Endometrial microvascular endothelial cells (primary cell): ENCODE data around the gene WNT6. TPM values are rescaled to one million over a fixed set of nuclear protein-coding genes. Genes with fewer than 3 reads are reported as not detected.
"Not testable (repeated sequence)": the region's sequence is repeated elsewhere in the genome, so short reads cannot be mapped to it uniquely, and the experiment has no call there.

ENCODE experiments used
- in situ Hi-C: cut with HindIII; loops from 2 replicates; pipeline ENCODE4 v1.10.0; 2017; ENCODE audit warnings: low sequenced_read_pairs, low pct_unique_long_range_greater_than_20kb; ENCODE audit errors: inconsistent ontology term
- total RNA-seq: library from RNA; depleted of rRNA; stranded (reverse); fragments of >200 nt; gene quantifications from one replicate; pipeline ENCODE4 v1.2.3, GENCODE V29; 2015; ENCODE audit errors: inconsistent ontology term

Gene WNT6
- total RNA-seq, 1 donor from 2014 or later = not detected

DNA sequence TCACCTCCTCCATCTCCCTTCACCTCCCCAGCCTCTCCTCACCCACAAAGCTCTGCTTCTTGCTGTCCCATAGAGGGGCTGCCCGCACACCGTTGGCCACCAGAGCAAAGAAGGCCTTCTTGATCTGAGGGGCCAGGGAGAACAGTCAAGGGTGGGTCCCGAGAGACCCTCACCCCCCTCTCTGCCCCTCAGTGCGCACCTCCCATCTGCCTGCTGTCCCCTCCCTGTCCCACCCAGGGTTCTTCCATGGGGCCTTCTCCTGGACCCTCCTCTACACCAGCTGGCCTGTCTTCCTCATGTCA is 31.2 kb upstream of the WNT6 start:
- in situ Hi-C loops = no loop called here

GRCh38 chr2:218829868-218830451 is 29.6 kb upstream of the WNT6 start:
- in situ Hi-C loops = no loop called here

DNA sequence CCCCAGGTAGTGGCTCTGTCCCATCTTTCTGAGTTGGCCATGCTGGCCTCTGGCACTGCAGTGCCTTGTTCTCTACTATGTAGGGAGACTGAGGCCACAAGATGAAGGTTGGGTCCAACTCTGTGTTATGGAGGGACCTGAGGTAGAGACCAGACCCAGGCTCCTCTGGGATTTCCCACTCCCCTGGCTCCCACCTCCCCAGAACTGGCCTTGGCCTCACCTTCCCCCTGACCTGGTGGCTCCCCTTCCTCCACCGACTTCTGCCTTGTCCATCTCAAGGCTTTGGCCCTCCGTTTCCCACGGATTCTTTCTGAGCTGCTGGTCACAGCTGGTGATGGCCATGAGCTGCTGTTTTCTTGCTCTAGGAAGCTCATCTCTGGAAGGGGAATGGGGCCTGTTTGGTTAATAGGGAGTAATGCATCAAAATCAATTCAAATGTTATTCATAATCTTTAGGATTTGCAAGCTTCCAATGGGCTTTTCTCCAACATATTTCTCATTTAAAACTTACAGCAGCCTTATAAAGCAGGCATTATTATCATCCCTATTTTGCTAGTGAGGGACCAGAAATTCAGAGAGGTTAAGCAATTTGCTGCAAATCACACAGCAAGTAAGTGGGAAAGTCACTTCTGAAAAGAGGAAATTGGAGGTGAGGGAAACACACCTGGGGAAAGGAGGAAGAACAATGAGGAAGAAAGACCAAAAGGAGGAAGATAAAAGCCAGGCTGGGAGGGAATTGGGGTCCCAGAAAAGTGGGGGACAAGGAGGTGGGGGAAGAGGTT is 28.9 kb upstream of the WNT6 start:
- in situ Hi-C loops = no loop called here

DNA sequence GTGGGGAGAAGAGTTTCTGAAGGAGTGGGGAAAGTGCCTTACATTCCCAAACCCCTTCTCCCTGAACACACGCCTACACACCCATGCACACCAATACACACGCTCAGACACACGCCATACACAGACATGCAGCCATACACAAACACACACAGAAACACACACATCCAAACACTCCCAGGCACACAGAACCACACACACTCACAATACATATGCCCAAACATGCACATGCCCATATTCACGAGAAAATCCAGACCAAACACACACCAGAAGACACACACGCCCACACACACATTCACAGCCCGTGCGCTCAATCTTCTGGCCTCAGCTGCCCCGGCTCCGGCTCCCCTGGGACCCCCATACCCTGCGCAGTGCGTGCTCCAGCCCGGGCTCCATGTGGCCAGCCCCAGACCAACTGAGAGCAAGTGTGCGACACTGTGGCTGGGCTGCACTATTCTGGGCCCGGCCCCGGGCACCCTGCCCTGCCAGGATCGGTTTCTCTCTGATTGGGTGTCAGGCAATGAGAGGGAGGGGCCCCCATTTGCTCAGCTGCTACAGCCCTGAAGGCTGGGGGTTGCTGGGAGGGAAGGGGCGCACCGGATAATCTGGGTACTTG is 28.1 kb upstream of the WNT6 start, which contains the start of gene PRKAG3:
PRKAG3 (minus strand) TSS at position 426 of the 613 bp plus-strand sequence.
- in situ Hi-C loops = no loop called here

DNA sequence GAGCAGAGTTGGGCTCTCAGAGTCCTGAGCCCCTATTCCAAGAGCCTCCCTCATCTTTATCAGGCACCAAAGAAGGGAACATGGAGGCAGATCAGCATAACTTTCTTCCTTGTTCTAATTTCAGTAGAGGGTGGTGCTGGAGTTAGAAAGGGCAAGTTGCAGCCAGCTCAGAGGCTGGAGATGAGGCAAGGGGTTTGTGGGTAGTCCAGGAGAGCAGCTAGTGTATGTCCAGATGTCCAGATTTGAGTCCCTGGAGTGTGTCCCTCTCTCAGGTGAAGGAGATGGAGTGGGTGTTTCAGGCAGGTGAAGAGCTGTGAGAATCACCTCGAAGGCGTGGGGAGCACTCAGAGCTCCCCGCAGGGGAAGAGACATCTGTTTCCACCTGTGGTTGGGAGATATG is 27.5 kb upstream of the WNT6 start:
- in situ Hi-C loops = no loop called here

- in situ Hi-C loops = no loop called here
Observed at GRCh38 chr2:218832520-218832919, 27.1 kb upstream of the WNT6 start.

- in situ Hi-C loops = no loop called here
Observed at GRCh38 chr2:218833023-218833609, 26.5 kb upstream of the WNT6 start.

DNA sequence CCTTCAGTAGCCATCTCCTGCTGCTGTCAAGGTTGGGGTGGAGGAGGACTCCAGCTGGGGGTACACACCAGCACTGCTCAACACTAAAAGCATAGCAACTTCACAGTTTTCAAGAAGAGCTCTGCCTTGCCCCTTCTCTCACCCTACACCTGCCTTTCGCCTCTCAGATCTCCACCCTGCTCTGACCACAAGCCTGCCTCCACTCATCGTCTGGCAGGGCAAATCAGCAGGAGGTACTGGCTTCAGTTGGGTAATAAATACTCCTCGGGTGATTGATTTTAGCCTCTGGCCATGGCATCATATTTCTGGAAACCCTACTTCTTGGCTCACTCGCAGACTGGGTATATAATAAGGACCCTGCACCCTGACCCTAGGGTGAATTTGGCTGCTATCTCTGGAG is 24.9 kb upstream of the WNT6 start:
- in situ Hi-C loops = no loop called here

GRCh38 chr2:218837495-218837894 is 22.1 kb upstream of the WNT6 start:
- in situ Hi-C loops = no loop called here

DNA sequence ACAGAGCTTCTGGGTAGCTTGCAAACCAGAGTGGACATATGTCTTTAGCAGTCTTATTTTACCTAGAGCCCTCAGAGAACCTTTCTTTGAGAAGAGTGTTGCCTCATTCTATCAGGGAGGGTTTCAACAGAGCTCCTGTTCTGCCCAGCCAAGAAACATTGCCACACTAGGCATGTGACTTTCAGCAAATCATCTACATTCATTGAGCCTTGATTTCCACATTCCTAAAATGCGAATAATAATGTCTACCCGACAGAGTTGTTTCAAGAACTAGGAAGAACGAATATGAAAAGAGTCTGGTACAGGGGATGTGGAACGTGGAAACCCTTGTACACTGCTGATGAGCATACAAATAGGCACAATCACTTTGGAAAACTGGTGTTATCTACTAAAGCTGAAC is 20.2 kb upstream of the WNT6 start:
- in situ Hi-C loops = no loop called here

GRCh38 chr2:218839888-218840287 is 19.7 kb upstream of the WNT6 start:
- in situ Hi-C loops = no loop called here

DNA sequence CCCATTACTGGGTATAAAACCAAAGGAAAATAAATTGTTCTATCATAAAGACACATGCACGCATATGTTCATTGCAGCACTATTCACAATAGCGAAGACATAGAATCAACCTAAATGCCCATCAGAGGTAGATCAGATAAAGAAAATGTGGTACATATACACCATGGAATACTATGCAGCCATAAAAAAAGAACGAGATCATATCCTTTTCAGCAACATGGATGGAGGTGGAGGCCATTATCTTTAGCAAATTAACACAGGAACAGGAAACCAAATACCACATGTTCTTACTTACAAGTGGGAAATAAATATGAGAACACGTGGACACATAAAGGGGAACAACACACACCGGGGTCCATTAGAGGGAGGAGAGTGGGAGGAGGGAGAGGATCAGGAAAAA is 15.3 kb upstream of the WNT6 start:
- in situ Hi-C loops = not testable (repeated sequence)

DNA sequence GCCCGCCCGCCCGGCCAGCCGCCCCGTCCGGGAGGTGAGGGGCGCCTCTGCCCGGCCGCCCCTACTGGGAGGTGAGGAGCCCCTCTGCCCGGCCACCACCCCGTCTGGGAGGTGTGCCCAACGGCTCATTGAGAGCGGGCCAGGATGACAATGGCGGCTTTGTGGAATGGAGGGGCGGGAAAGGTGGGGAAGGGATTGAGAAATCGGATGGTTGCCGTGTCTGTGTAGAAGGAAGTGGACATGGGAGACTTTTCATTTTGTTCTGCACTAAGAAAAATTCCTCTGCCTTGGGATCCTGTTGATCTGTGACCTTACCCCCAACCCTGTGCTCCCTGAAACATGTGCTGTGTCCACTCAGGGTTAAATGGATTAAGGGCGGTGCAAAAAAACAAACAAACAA is 12.6 kb upstream of the WNT6 start:
- in situ Hi-C loops = not testable (repeated sequence)

DNA sequence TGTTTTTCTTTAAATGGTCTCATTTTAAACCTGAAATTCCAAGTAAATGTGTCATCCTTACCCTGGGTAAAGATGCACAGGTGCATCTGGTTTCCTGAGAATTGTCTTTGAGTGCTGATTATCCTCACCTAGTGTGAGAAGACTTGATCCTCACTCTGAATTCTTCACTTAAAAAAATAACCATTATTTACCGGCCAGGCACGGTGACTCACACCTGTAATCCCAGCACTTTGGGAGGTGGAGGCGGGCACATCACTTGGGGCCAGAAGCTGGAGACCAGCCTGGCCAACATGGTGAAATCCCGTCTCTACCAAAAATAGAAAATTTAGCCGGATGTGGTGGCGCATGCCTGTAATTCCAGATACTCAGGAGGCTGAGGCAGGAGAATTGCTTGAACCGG is 9.9 kb upstream of the WNT6 start:
- in situ Hi-C loops = no loop called here

DNA sequence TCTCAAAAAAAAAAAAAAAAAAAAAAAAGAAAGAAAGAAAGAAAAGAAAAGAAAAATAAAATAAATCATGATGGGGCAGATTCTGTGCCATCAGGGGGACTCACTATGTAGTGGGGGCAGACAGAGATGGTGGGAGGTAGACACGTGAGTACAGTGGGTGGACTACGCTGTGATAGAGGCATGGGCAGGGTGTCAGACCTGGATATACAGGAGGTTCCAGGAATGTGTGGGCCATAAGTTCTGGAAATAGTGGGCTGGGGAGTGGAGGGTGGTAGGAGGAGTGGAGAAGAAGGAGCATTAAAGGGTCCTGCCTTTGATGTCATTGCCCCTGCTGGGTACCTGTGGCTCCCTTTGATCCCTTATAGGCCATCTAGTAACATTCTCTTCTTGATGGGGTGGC is 8.8 kb upstream of the WNT6 start:
- in situ Hi-C loops = no loop called here

GRCh38 chr2:218851286-218851685 is 8.3 kb upstream of the WNT6 start:
- in situ Hi-C loops = no loop called here

DNA sequence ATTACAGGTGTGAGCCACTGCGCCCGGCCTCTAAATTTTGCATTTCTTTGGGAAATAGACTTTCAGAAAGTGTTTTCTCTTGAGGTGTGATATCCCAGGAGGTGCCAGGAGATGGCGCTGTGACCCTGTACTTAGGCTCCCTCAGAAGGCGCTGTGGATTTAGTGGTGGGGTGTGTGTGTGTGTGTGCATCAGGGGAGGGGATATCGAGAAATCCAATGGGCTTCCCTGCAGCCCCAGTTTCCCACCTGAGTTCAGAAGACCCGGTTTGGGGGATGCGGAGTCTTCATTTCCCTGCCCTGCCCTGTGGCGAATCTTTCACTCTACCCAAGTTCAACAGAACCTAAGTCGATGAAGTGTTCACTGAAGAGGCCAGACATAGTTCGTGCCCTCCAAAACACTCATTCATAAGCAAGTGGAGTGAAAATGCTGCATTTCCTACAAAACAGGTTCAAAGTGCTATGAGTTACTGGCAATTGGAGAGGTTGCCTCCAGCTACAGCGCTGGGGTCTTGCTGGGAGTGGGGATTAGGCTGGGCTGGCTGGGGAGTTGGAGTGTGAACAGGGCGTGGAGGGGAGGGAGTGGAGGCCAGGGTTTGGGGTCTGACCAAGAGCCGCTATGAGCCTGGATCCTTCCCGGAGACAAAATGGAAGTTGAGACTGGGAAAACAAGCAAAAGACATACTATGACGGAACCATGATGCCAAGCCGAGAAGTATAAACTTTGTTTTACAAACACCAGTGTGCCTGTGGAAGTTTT is 6.5 kb upstream of the WNT6 start:
- in situ Hi-C loops = no loop called here

- in situ Hi-C loops = no loop called here
Observed at GRCh38 chr2:218853766-218854165, 5.8 kb upstream of the WNT6 start.

DNA sequence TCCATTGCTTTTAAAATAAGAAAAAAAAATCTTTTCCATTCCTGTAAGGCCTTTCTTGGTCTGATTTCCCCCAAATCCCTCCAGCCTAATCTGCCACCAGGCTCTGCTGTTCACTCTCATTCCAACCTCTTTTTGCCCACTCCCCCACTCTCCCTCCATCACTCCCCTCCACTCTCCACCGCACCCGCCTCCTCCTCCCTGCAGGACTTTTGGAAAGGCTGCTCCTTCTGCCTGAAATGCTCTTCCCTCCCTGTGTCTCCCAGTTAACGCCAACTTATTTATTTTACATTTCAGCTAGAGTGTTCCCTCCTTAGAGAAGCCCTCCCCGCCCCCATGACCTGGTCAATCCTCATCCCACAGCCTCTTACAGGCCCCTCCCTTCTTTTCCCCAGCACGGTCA is 4.7 kb upstream of the WNT6 start:
- in situ Hi-C loops = no loop called here
